ENCODE data around the gene POGLUT3. TPM values are rescaled to one million over a fixed set of nuclear protein-coding genes. Genes with fewer than 3 reads are reported as not detected.

Gene POGLUT3
- total RNA-seq, 2 donors from 2014 or later, result 15.8 to 19.6 TPM

DNA sequence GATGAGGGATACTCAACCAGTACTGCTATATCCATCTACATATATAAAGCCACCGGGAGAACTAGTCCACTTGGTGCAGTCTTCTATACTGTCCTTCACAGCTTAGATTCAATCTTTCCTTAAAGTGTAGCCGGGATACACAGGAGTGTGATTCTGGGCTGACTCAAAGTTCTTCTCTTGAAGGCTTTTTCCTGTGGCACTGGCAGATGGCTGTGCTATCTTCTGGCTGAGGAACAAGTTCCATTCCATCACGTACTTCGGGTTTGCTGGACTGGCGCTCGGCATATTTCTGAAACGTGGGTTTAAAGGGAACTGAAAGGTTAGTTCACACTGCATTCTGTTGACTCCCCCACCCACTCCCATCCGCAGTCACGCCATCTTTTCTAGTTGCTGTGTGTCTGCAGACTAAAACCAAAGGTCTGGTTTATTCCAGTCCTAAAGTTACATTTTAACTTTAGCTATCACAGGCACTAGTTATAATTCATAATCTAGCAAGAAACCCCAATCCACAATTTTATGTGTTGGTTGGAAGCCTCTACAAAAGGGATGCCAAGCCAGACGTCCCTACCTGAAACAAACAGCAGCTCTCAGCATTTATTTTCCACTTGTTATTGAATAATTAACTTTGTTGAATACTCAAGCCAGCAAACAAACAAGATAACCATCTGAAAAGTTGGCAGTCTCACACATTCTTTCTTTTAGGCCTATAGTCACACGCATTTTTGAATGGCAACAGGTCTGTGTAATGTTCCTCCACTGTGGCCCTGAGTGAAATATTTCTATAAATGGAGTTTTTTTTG is 23.3 kb downstream of the POGLUT3 start:
- H3K9ac ChIP-seq (ENCODE audit: low read depth in 2 of 2, low read length in 2 of 2), result no peak overlapping the region

DNA sequence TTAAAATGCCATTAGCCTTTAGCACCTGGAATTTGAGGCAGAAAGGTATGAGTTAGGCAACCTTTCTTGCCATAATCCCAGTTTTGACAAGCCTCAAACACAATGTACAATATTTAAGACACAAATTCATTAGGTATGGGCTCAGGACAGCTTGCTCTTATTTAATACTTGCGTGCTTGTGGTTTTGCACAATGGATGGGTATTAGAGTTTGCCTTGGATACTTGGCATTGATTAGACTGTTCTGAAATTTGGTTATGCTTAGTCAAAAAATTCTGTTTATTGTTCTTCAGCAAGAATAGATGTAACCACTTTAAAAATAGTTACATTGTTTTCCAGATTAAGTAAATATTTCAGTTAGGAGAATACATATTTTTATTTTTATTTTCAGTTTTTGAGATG is 25.5 kb downstream of the POGLUT3 start:
- TF ChIP-seq, protein P1, sequence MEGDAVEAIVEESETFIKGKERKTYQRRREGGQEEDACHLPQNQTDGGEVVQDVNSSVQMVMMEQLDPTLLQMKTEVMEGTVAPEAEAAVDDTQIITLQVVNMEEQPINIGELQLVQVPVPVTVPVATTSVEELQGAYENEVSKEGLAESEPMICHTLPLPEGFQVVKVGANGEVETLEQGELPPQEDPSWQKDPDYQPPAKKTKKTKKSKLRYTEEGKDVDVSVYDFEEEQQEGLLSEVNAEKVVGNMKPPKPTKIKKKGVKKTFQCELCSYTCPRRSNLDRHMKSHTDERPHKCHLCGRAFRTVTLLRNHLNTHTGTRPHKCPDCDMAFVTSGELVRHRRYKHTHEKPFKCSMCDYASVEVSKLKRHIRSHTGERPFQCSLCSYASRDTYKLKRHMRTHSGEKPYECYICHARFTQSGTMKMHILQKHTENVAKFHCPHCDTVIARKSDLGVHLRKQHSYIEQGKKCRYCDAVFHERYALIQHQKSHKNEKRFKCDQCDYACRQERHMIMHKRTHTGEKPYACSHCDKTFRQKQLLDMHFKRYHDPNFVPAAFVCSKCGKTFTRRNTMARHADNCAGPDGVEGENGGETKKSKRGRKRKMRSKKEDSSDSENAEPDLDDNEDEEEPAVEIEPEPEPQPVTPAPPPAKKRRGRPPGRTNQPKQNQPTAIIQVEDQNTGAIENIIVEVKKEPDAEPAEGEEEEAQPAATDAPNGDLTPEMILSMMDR (IDR thresholded peaks at IDR 0.05), result no peak
- intact Hi-C loops (cut with DNase I), result loop anchor here (10.0 kb wide), 1 partner anchor 168 kb away; no protein-coding TSS in a partner anchor
- no peak overlapping the region for H3K27ac ChIP-seq

More for the DNA sequence above, 23.3 kb downstream of the POGLUT3 start:
- no peak overlapping the region for H3K27ac ChIP-seq
- no peaks in the 10 kb centered on the region for H3K36me3 ChIP-seq
- H3K4me1 ChIP-seq, result no peaks in the 10 kb centered on the region
- H3K9me3 ChIP-seq, result no peaks in the 10 kb centered on the region
- H3K4me3 ChIP-seq, result no peak overlapping the region
- DNase-seq, result no peak
- TF ChIP-seq, protein P1 (IDR thresholded peaks at IDR 0.05), result no peak
- no peaks in the 10 kb centered on the region for H3K27me3 ChIP-seq
- intact Hi-C loops (cut with DNase I), result loop anchor here (10.0 kb wide), 1 partner anchor 170 kb away; no protein-coding TSS in a partner anchor

DNA sequence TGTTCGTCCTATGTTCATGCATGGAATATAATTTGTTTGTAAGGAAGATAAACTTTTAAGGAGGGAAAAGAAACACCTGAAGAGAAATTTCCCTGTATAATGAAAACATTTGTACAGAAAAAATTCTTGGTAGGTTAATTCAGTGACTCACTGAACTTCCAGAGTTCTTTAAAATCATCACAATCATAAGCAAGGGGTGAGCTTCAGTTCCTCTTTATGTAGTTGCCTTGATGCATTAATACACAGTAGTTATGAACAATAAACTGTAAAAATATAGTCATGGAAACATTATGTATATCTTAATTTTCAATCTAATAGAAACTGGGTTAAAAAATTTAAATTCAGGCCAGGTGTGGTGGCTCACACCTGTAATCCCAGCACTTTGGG is 29.7 kb downstream of the POGLUT3 start:
- H3K9me3 ChIP-seq, result no peaks in the 10 kb centered on the region
- no peaks in the 10 kb centered on the region for H3K4me1 ChIP-seq
- no peaks in the 10 kb centered on the region for H3K27me3 ChIP-seq
- intact Hi-C loops (cut with DNase I), result no loop called here
- no peak overlapping the region for H3K27ac ChIP-seq
- TF ChIP-seq, protein P1 (IDR thresholded peaks at IDR 0.05), result no peak
- no peaks in the 10 kb centered on the region for H3K36me3 ChIP-seq
- H3K9ac ChIP-seq (ENCODE audit: low read depth in 2 of 2, low read length in 2 of 2), result no peak overlapping the region
- H3K4me3 ChIP-seq, result no peak overlapping the region
- DNase-seq, result no peak

More for the DNA sequence above, 25.5 kb downstream of the POGLUT3 start:
- Histone ChIP-seq H3K4me1 (no peaks in the 10 kb centered on the region), H3K4me3 (no peak overlapping the region), H3K36me3 (no peaks in the 10 kb centered on the region), H3K27me3 (no peaks in the 10 kb centered on the region), H3K9ac (ENCODE audit: low read depth in 2 of 2, low read length in 2 of 2) (no peak overlapping the region), H3K9me3 (no peaks in the 10 kb centered on the region)
- no peak for DNase-seq

DNA sequence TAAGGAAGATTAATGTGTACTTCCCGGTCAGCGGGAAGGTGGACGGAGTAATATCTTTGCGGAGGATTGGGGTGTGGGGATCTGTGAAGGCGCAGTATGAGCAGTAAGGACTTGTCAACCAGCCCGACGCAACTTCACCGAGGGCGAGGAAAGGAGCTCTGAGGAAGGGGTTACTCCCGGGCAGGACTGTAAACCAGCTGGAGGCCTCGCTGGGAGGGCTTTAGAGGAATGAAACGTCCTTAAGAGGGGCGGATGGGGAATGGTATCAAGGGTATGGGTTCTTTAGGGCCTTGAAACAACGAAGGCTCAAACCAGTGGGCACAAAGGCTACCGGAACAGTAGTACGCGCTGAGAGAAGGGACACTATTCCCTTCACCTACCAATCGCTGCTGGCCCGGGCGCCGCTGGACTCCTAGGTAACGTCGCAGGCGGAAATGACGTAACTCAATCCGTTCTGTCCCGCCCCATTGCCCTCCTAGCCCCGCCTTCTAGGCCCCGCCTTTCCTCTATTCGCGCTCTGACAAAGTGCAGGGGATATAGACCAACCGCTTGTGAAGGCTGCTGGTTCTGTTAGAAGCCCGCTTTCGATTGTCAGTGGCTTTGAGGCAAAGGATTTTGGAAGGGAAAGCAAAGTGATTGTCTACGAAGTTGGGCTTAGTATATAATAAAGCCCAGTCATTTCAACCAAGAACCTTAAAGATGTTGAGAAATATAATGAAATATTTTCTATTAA is 30.9 kb downstream of the POGLUT3 start, which contains the start of gene C11orf65:
C11orf65 (minus strand) TSS at position 439 of the 733 bp plus-strand sequence. CDS start 5,970 bp downstream, outside the sequence.
- H3K27ac ChIP-seq, result peak within 1 kb of the TSS; percentile 99
- peak within 1 kb of the TSS; percentile 85 to 94 for H3K9ac ChIP-seq (ENCODE audit: low read depth in 2 of 2, low read length in 2 of 2)
- no peaks in the 10 kb centered on the region for H3K9me3 ChIP-seq
- TF ChIP-seq, protein P1 (IDR thresholded peaks at IDR 0.05), result no peak
- no peaks in the 10 kb centered on the region for H3K36me3 ChIP-seq
- H3K27me3 ChIP-seq, result no peaks in the 10 kb centered on the region
- DNase-seq, result peak; percentile 98
- H3K4me3 ChIP-seq, result peak within 1 kb of the TSS; percentile 59
- no peaks in the 10 kb centered on the region for H3K4me1 ChIP-seq
- intact Hi-C loops (cut with DNase I), result no loop called here

DNA sequence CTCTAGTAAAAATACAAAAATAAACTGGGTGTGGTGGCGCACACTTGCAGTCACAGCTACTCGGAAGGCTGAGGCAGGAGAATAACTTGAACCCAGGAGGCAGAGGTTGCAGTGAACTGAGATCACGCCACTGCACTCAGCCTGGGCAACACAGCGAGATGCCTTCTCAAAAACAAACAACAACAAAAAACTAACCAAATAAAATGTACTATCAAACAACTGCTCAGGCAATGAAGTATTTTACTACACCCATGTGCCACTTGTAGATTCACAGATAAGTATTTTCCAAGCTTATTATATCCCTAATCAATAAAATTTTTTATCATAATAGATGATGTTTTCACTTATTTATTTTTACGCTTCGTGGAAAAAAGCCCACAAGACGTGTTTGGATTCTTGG is 31.8 kb downstream of the POGLUT3 start:
- intact Hi-C loops (cut with DNase I), result no loop called here
- Histone ChIP-seq H3K27ac (peak overlapping the region; percentile 99), H3K27me3 (no peaks in the 10 kb centered on the region), H3K4me3 (peak overlapping the region; percentile 59), H3K9me3 (no peaks in the 10 kb centered on the region), H3K36me3 (no peaks in the 10 kb centered on the region), H3K4me1 (no peaks in the 10 kb centered on the region), H3K9ac (ENCODE audit: low read depth in 2 of 2, low read length in 2 of 2) (peak overlapping the region; percentile 85 to 94)
- peak; percentile 21 for DNase-seq
- TF ChIP-seq, protein P1 (IDR thresholded peaks at IDR 0.05), result no peak
